Body of pancreas (tissue), 4 donors: ENCODE results near the gene KLHL25.

Source experiments
- CTCF ChIP-seq, 7 experiments: fragments of 450-650 bp in 4 of 7; fragments of 200-600 bp in 3 of 7; sonication (generic) in 3 of 7; IDR thresholded peaks; one replicate each; pipeline ENCODE4 v1.5.1; 2016 to 2019; ENCODE audit warnings: antibody characterized with exemption in 7 of 7
- POLR2A ChIP-seq, 3 donors: fragments of 450-650 bp; IDR thresholded peaks; one replicate each; pipeline ENCODE4 v1.6.1; 2016; ENCODE audit warnings: antibody characterized with exemption in 3 of 3, mild to moderate bottlenecking in 2 of 3

DNA sequence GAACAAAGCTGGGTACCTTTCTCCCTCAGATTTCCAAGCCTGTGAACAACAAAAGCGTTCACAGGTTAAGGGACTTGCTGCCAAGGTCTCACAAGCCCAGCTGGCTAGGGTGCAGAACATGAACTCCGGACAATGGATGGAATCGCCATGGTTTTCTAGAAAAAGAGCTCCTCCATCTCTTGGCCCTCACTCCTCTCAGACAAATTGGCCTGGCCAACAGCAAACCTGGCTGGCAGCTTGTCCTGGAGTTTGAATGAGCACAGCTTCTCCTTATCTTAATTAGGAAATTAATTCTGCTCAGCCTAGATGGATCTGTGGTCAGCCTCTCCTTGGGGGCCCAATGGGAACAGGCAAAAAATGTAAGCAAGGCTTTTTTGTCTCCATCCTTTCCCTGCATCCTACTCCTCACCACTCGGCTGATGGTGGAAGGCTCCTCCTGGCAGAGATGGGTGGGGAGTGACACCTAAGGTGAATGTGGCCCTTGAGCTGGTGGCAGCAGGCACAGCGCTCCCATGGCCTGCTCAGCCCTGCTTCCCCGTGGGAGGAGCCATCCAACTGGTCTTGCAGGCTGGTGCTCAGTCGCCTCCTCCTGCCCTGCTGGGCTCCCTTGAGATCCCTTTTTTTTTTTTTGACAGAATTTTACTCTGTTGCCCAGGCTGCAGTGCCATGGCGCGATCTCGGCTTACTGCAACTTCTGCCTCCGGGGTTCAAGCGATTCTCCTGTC lies 5.8 kb downstream of the KLHL25 start:
- TF ChIP-seq CTCF (IDR thresholded peaks at IDR 0.05) (peak in 1 of 7 experiments; percentile 10), POLR2A (IDR thresholded peaks at IDR 0.05) (no peak)
